Activated T-helper 2 cell treated with anti-CD3 and anti-CD28 coated beads, Interferon-gamma antibody, Interleukin-2, Interleukin-4, amounts not matched to agents 10 μg/mL and 5 μg/mL and 100 μg/mL, durations not matched to agents 14 hours and 24 hours and 36 hours (primary cell): ENCODE measurements around the gene SEMA4G. TPM values are rescaled to one million over a fixed set of nuclear protein-coding genes. Genes with fewer than 3 reads are reported as not detected.

ENCODE experiments used
- DNase-seq: peaks from one replicate; pipeline ENCODE4 v3.0.0; 2021; ENCODE audit warnings: low spot score
- H3K27ac Mint-ChIP-seq: one replicate; pipeline ENCODE4 v1.8.0; 2021; ENCODE audit warnings: mixed read lengths
- H3K27me3 Mint-ChIP-seq: one replicate; pipeline ENCODE4 v1.8.0; 2021; ENCODE audit warnings: low read depth, mixed read lengths
- H3K36me3 Mint-ChIP-seq: one replicate; pipeline ENCODE4 v1.8.0; 2021; ENCODE audit warnings: low read depth, mixed read lengths
- H3K4me1 Mint-ChIP-seq: one replicate; pipeline ENCODE4 v1.8.0; 2021; ENCODE audit warnings: low read depth, mixed read lengths
- H3K4me3 Mint-ChIP-seq: one replicate; pipeline ENCODE4 v1.8.0; 2021; ENCODE audit warnings: low read depth, mild to moderate bottlenecking, moderate library complexity, mixed read lengths
- H3K9me3 Mint-ChIP-seq: one replicate; pipeline ENCODE4 v1.8.0; 2021; ENCODE audit warnings: mixed read lengths
- intact Hi-C: fragments of 100-400 bp; cut with micrococcal nuclease; formaldehyde crosslinking; loops from one replicate; pipeline ENCODE4 v1.15.1; 2023
- total RNA-seq: library from RNA; stranded (reverse); gene quantifications from 2 replicates; pipeline ENCODE4 v1.2.3, GENCODE V29; 2022

Gene SEMA4G
- total RNA-seq, 1 donor from 2014 or later, result 1.6 TPM

GRCh38 chr10:100998991-100999741, 29.9 kb downstream of the SEMA4G start:
- peaks cover 3% of the 10 kb centered on the region for H3K27me3 Mint-ChIP-seq
- H3K36me3 Mint-ChIP-seq, result peaks cover 15% of the 10 kb centered on the region
- H3K4me3 Mint-ChIP-seq, result peak overlapping the region; percentile 90
- peaks cover 18% of the 10 kb centered on the region for H3K4me1 Mint-ChIP-seq
- DNase-seq, result peak; percentile 73
- intact Hi-C loops, result loop anchor here (1.0 to 5.0 kb wide), 5 partner anchors 14 to 462 kb away; partner anchors contain the start of genes HIF1AN and SLF2
- H3K9me3 Mint-ChIP-seq, result no peaks in the 10 kb centered on the region
- H3K27ac Mint-ChIP-seq, result peak overlapping the region; percentile 91

- Mint-ChIP-seq H3K9me3 (no peaks in the 10 kb centered on the region), H3K36me3 (peaks cover 9% of the 10 kb centered on the region), H3K4me3 (peak within 1 kb of the TSS; percentile 90), H3K27me3 (peaks cover 3% of the 10 kb centered on the region), H3K27ac (peak within 1 kb of the TSS; percentile 91), H3K4me1 (peaks cover 18% of the 10 kb centered on the region)
- DNase-seq, result no peak
- intact Hi-C loops, result loop anchor here (1.0 to 5.0 kb wide), 4 partner anchors 14 to 462 kb away; partner anchors contain the start of genes HIF1AN and SLF2
These were observed 30.4 kb downstream of the SEMA4G start, which contains the start of gene LZTS2 for GRCh38 chr10:100999742-101000126. LZTS2 (plus strand) TSS chr10:100999808; CDS start chr10:101002539, 2,731 bp downstream.

- intact Hi-C loops, result no loop called here
- peaks cover 10% of the 10 kb centered on the region for H3K36me3 Mint-ChIP-seq
- peaks cover 18% of the 10 kb centered on the region for H3K4me1 Mint-ChIP-seq
- DNase-seq, result no peak
- H3K27ac Mint-ChIP-seq, result no peak overlapping the region
- peak overlapping the region; percentile 68 for H3K4me3 Mint-ChIP-seq
- H3K9me3 Mint-ChIP-seq, result no peaks in the 10 kb centered on the region
- peaks cover 3% of the 10 kb centered on the region for H3K27me3 Mint-ChIP-seq
These were observed 31.0 kb downstream of the SEMA4G start for GRCh38 chr10:101000127-101000914.

- H3K4me3 Mint-ChIP-seq, result peak overlapping the region; percentile 67
- no peak for DNase-seq
- H3K36me3 Mint-ChIP-seq, result peaks cover 9% of the 10 kb centered on the region
- H3K4me1 Mint-ChIP-seq, result peaks cover 18% of the 10 kb centered on the region
- H3K9me3 Mint-ChIP-seq, result no peaks in the 10 kb centered on the region
- intact Hi-C loops, result no loop called here
- H3K27me3 Mint-ChIP-seq, result peaks cover 3% of the 10 kb centered on the region
- H3K27ac Mint-ChIP-seq, result peak overlapping the region; percentile 34
These were observed 31.8 kb downstream of the SEMA4G start for GRCh38 chr10:101000915-101001658.

- DNase-seq, result no peak
- Mint-ChIP-seq H3K9me3 (no peaks in the 10 kb centered on the region), H3K27ac (no peak overlapping the region), H3K4me1 (peaks cover 14% of the 10 kb centered on the region), H3K36me3 (peaks cover 9% of the 10 kb centered on the region), H3K4me3 (no peak overlapping the region), H3K27me3 (peaks cover 3% of the 10 kb centered on the region)
- intact Hi-C loops, result no loop called here
These were observed 32.3 kb downstream of the SEMA4G start for GRCh38 chr10:101001659-101002035.

GRCh38 chr10:101002456-101002855, 33.2 kb downstream of the SEMA4G start:
- intact Hi-C loops, result no loop called here

GRCh38 chr10:101003639-101004206, 34.4 kb downstream of the SEMA4G start:
- H3K4me3 Mint-ChIP-seq, result no peak overlapping the region
- intact Hi-C loops, result no loop called here
- peaks cover 9% of the 10 kb centered on the region for H3K36me3 Mint-ChIP-seq

More at GRCh38 chr10:101002456-101002855, 33.2 kb downstream of the SEMA4G start:
- H3K9me3 Mint-ChIP-seq, result no peaks in the 10 kb centered on the region
- peaks cover 9% of the 10 kb centered on the region for H3K36me3 Mint-ChIP-seq
- DNase-seq, result no peak
- H3K4me3 Mint-ChIP-seq, result no peak overlapping the region
- H3K27ac Mint-ChIP-seq, result no peak overlapping the region
- H3K4me1 Mint-ChIP-seq, result peaks cover 13% of the 10 kb centered on the region
- H3K27me3 Mint-ChIP-seq, result peaks cover 3% of the 10 kb centered on the region

GRCh38 chr10:101005361-101005760, 36.1 kb downstream of the SEMA4G start:
- peaks cover 3% of the 10 kb centered on the region for H3K27me3 Mint-ChIP-seq
- H3K36me3 Mint-ChIP-seq, result peaks cover 9% of the 10 kb centered on the region
- no peak overlapping the region for H3K27ac Mint-ChIP-seq
- H3K4me1 Mint-ChIP-seq, result peaks cover 3% of the 10 kb centered on the region
- no peak for DNase-seq
- H3K9me3 Mint-ChIP-seq, result no peaks in the 10 kb centered on the region
- intact Hi-C loops, result no loop called here
- H3K4me3 Mint-ChIP-seq, result no peak overlapping the region

More at GRCh38 chr10:101003639-101004206, 34.4 kb downstream of the SEMA4G start:
- DNase-seq, result no peak
- Mint-ChIP-seq H3K27ac (no peak overlapping the region), H3K9me3 (no peaks in the 10 kb centered on the region), H3K4me1 (peaks cover 5% of the 10 kb centered on the region), H3K27me3 (peaks cover 3% of the 10 kb centered on the region)

- intact Hi-C loops, result no loop called here
- no peak overlapping the region for H3K27ac Mint-ChIP-seq
- DNase-seq, result no peak
- H3K36me3 Mint-ChIP-seq, result peaks cover 8% of the 10 kb centered on the region
- H3K9me3 Mint-ChIP-seq, result no peaks in the 10 kb centered on the region
- H3K4me1 Mint-ChIP-seq, result peaks cover 2% of the 10 kb centered on the region
- H3K27me3 Mint-ChIP-seq, result peaks cover 2% of the 10 kb centered on the region
- no peak overlapping the region for H3K4me3 Mint-ChIP-seq
These were observed 36.7 kb downstream of the SEMA4G start for GRCh38 chr10:101005869-101006567.

GRCh38 chr10:101006593-101007098, 37.3 kb downstream of the SEMA4G start:
- DNase-seq, result no peak
- H3K4me3 Mint-ChIP-seq, result no peak overlapping the region
- no peaks in the 10 kb centered on the region for H3K9me3 Mint-ChIP-seq
- no peaks in the 10 kb centered on the region for H3K27me3 Mint-ChIP-seq
- intact Hi-C loops, result no loop called here
- H3K27ac Mint-ChIP-seq, result no peak overlapping the region
- peaks cover 6% of the 10 kb centered on the region for H3K36me3 Mint-ChIP-seq
- H3K4me1 Mint-ChIP-seq, result no peaks in the 10 kb centered on the region

- DNase-seq, result no peak
- intact Hi-C loops, result no loop called here
- H3K27ac Mint-ChIP-seq, result no peak overlapping the region
- peaks cover 6% of the 10 kb centered on the region for H3K36me3 Mint-ChIP-seq
- no peaks in the 10 kb centered on the region for H3K27me3 Mint-ChIP-seq
- H3K9me3 Mint-ChIP-seq, result no peaks in the 10 kb centered on the region
- no peak overlapping the region for H3K4me3 Mint-ChIP-seq
- H3K4me1 Mint-ChIP-seq, result no peaks in the 10 kb centered on the region
These were observed 37.9 kb downstream of the SEMA4G start for GRCh38 chr10:101007099-101007711.
